H54 (cell line): ENCODE results near the gene CPSF7.
"Not testable (repeated sequence)": the region's sequence is repeated elsewhere in the genome, so short reads cannot be mapped to it uniquely, and the experiment has no call there.

Experiments used
- DNase-seq: peaks from one replicate; pipeline ENCODE4 v3.0.0; 2011; ENCODE audit warnings: low spot score, mixed read lengths; ENCODE audit not compliant: insufficient read length
- FAIRE-seq: peaks from 3 replicates; lab custom pipeline; 2011; peaks lifted over from hg19 to GRCh38; lab: Jason Lieb, UNC
- POLR2A ChIP-seq: IDR thresholded peaks from 2 replicates; pipeline ENCODE4 v1.6.1; 2011; ENCODE audit warnings: low read depth, mild to moderate bottlenecking, low read length

Gene CPSF7, protein sequence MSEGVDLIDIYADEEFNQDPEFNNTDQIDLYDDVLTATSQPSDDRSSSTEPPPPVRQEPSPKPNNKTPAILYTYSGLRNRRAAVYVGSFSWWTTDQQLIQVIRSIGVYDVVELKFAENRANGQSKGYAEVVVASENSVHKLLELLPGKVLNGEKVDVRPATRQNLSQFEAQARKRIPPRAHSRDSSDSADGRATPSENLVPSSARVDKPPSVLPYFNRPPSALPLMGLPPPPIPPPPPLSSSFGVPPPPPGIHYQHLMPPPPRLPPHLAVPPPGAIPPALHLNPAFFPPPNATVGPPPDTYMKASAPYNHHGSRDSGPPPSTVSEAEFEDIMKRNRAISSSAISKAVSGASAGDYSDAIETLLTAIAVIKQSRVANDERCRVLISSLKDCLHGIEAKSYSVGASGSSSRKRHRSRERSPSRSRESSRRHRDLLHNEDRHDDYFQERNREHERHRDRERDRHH

DNA sequence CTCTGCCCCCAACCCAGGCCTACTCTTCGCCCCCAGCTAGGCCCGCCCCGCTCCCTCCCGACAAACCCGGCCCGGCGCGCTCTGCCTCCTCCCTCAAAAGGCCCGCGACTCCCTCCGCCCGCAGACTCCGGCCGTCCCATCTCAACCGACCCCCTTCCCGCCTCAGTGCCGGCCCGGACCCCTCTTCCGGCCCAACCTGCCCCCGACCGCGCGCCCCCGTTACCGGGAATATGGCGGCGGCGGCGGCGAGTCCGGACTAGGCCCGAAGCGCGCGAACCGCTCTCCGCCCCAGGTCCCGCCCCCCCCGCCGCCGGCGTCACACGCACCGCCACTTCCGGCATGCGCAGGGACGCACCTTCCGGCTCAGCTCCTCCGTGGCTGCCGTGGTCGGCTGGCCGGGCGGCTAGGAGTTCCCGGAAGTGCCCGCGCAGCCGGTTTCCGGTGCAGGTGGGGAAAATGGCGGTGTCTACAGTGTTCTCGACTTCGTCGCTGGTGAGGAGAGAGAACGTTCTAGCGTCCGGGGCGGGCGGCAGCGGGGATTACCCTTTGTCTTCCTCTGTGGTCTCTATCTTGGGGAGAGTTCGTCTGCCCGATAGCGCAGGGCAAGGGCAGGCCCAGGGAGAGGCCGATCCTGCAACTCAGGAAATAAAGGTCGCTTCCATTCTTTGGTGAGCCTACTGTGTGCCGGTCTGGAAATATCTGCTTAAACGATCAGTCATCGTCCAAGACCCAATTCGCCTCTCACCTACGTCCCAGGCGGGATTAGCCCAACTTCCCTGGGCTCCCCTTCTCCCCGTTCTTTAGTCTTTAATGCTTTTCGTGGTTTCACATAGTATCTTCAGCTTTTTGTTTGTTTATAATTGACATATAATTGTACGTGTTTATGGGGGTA is at the start of gene CPSF7, which contains the start of gene SDHAF2:
Gene CPSF7, minus strand, starts transcription at position 285 of the 892 bp plus-strand sequence. CDS start 740 bp downstream, outside the sequence.
Gene SDHAF2, plus strand, starts transcription at position 434 of the 892 bp plus-strand sequence. Its CDS starts 23 bp downstream, at position 457.
- peak; percentile 48 for FAIRE-seq
- TF ChIP-seq POLR2A: peak; percentile 58
- peak; percentile 94 for DNase-seq

DNA sequence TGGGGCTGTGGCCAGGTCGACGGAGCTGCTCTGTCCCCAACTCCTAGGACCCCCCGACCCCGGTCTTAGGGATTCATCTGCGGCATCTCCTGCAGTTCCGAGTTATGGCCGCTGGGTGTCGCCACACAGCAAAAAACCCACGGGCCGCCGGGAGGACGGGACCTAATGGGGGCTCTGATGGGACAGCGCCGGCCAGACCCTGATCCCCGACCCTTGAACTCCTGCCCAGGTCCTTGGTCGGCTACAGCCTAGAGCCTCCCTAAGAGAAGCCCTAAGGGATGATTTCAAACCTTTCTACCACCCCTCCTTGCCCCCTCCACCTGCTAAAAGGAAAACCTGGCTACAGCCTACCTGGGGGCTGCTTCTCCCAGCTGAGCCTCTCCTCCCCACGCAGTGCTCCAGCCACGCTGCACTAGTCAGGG is 48.0 kb upstream of the CPSF7 start:
- DNase-seq: peak; percentile 50
- no peak for FAIRE-seq
- no peak for TF ChIP-seq POLR2A

DNA sequence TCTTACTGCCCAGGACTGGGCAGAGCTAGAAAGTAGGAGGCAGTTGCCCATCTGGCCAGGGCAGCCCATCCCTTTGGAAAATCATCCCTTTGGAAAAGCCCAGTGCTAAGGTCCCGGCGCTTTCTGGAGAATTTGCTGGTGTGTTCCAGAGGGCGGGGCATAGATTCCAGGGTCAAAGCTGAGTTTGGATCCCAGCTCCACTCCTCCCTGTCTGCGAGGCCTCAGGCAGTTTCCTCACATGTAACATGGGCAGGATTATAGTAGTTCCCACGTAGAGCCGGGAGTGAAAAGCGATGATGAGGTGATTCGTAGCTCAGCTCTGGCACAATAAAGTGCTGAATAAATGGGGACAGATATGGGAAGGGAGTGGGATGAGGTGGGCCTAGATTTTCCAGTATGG is 47.4 kb upstream of the CPSF7 start:
- DNase-seq (no peak), FAIRE-seq (no peak)
- no peak for TF ChIP-seq POLR2A

- DNase-seq: no peak
- no peak for TF ChIP-seq POLR2A
- FAIRE-seq: no peak
Observed at GRCh38 chr11:61476371-61476770, 46.6 kb upstream of the CPSF7 start.

DNA sequence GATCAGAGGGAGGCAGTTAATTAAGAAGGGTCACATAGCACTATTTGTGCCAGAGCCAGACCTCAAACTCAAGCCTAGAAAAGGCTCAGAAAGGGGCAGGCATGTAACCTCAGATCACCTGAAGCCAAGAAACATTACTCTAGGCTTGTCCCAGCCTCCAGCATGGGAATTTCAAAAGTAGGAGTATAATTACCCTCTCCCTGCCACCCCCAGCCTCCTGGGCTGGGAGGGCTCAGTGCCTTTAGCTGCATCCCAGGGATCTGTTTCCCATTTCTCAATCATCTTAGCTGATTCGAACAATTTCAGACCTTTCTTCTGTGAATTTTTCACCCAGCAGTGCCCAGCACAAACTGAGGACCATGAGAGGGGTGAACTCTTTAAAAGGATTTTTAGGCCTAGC is 45.7 kb upstream of the CPSF7 start:
- DNase-seq (no peak), FAIRE-seq (no peak)
- no peak for TF ChIP-seq POLR2A

DNA sequence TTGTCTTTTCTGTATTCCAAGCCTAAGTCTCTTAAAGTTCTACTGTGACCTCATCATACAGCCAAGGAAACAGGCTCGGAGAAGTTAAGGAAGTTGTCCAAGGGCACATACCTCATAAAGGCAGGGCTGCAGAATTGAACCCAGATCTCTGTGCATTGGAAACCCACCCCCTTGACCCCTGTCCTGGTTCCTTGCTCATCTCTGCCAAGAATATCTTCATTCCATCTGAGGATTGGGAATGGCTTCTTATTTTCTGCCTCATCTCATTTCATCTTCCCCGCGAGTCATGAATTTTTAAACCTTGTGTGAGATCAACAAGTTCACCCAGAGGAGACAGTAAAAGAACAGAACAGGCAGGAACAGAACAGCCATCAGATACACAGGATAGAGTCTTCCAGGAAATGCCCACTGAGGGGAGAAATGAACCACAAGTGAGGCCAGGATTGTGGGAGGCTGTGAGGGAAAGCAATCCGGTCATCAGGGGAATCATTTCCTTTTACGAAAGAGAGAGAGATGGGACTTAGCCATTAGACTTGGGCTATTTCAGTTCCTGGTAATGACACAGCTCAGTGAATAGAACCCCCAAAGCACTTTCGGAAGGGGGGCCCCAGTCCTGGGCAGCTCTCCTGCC is 44.4 kb upstream of the CPSF7 start:
- DNase-seq (no peak), FAIRE-seq (no peak)
- no peak for TF ChIP-seq POLR2A

DNA sequence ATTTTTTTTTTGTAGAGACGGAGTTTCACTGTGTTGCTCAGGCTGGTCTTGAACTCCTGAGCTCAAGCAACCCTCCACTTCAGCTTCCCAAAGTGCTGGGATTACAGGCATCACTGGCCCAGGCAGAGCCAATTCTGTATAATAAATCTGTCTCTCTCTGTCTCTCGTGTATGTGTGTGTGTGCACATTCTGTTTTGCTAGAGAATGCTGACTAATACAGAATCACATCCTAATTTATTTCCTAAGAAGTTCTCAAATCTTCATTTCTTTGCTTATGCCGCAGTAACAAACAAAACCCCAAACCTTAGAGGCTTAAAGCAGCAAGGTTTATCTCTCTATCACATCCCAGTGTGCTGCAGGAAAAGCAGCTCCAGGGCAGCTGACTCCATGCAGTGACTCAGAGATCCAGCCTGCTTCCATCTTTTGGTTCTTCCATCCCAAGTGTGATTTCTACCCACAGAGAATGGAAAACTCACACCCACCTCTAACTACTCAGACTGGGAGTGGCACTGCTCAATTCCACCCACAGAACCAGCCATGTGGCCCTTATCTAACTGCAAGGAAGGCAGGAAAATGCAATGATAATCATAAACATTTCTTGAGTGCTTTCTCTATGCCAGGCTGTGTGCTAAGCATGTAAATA is 43.7 kb upstream of the CPSF7 start:
- FAIRE-seq (no peak), DNase-seq (no peak)
- no peak for TF ChIP-seq POLR2A

- DNase-seq (no peak), FAIRE-seq (no peak)
- TF ChIP-seq POLR2A: no peak
Observed at GRCh38 chr11:61472868-61473267, 43.1 kb upstream of the CPSF7 start.

DNA sequence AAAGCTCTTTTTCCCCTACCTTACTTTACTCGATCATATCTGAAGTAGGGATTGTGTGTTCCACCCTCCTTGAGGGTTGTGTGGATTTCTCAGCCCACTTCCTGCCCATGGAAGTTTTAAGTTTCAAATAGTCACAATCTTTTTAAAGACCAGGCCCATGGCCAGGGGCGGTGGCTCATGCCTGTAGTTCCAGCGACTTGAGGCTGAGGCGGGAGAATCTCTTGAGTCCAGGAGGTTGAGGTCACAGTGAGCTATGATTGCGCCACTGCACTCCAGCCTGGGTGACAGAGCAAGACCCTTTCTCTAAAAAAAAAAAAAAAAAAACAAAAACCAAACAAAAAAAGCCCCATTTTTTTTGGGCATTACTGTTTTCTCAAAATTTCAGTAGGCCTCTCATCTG is 42.5 kb upstream of the CPSF7 start:
- TF ChIP-seq POLR2A: no peak
- FAIRE-seq (no peak), DNase-seq (no peak)

DNA sequence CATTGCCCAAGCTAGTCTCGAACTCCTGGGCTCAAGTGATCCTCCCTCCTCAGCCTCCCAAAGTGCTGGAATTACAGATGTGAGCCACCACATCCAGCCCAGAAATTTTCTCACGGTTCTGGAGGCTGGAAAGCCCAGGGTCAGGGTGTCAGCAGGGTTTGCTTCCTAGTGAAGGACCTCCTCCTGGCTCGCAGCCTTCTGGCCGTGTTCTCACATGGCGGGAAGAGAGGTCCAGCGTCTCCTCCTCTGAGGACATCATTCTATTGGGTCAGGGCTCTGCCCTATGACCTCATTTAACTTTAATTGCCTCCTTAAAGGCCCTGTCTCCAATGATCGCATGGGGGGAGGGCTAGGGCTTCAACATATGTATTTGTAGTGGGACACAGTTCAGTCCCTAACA is 38.2 kb upstream of the CPSF7 start:
- DNase-seq (no peak), FAIRE-seq (no peak)
- no peak for TF ChIP-seq POLR2A

- FAIRE-seq, DNase-seq: not testable (repeated sequence)
Observed at GRCh38 chr11:61467602-61468001, 37.8 kb upstream of the CPSF7 start.

GRCh38 chr11:61460986-61461385 is 31.2 kb upstream of the CPSF7 start:
- DNase-seq (no peak), FAIRE-seq (no peak)
- TF ChIP-seq POLR2A: no peak

DNA sequence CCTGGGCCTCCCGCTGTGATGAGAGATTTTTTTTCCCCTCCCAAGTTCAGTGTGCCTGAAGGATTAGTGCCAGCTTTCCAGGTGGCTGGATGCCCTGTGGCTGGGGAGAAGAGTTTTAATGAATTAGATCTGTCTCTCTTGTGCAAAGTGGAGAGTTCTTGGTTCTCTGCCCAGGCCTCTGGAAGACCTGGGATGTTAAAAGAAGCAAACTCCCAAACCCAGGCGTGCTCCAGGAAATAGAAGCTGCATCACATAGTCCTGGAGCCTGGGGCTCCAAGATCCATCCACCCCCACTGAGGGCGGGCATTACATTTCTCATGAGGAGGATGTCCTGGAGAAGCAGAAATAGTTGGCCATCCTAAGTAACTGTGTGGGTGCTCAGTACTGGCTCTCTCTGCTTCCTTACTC is 30.7 kb upstream of the CPSF7 start:
- DNase-seq (no peak), FAIRE-seq (no peak)
- no peak for TF ChIP-seq POLR2A
